Activated T-cell treated with anti-CD3 and anti-CD28 coated beads for 48 hours (primary cell): ENCODE measurements around the gene ADAP2.
"Not testable (repeated sequence)": the region's sequence is repeated elsewhere in the genome, so short reads cannot be mapped to it uniquely, and the experiment has no call there.

ENCODE experiments used
- DNase-seq: peaks from one replicate; pipeline ENCODE4 v3.0.0-alpha.2; 2020; ENCODE audit warnings: low read depth

The ADAP2 gene

GRCh38 chr17:30969989-30970830 lies 48.5 kb downstream of the ADAP2 start:
- DNase-seq: no peak

GRCh38 chr17:30970831-30971567 lies 49.3 kb downstream of the ADAP2 start, which contains the start of gene RNF135:
TSS of gene RNF135 (plus strand) at chr17:30971039. CDS start at chr17:30971074, 35 bp downstream.
- DNase-seq: peak; percentile 58

GRCh38 chr17:30975042-30975820 lies 53.5 kb downstream of the ADAP2 start:
- no peak for DNase-seq

GRCh38 chr17:30979919-30980318 lies 58.2 kb downstream of the ADAP2 start:
- not testable (repeated sequence) for DNase-seq

- no peak for DNase-seq
Measured at GRCh38 chr17:30981531-30982519, 60.1 kb downstream of the ADAP2 start.

GRCh38 chr17:30982855-30983254 lies 61.1 kb downstream of the ADAP2 start:
- DNase-seq: no peak

GRCh38 chr17:30990458-30990857 lies 68.7 kb downstream of the ADAP2 start:
- DNase-seq: no peak

- no peak for DNase-seq
Measured at GRCh38 chr17:30992551-30992950, 70.8 kb downstream of the ADAP2 start.

GRCh38 chr17:30995347-30995746 lies 73.6 kb downstream of the ADAP2 start:
- no peak for DNase-seq

GRCh38 chr17:30996486-30996885 lies 74.7 kb downstream of the ADAP2 start:
- DNase-seq: no peak

GRCh38 chr17:30997270-30997669 lies 75.5 kb downstream of the ADAP2 start:
- no peak for DNase-seq

GRCh38 chr17:30997842-30998241 lies 76.1 kb downstream of the ADAP2 start:
- DNase-seq: no peak

- no peak for DNase-seq
Measured at GRCh38 chr17:31002047-31002446, 80.3 kb downstream of the ADAP2 start.

- no peak for DNase-seq
Measured at GRCh38 chr17:31003225-31003866, 81.6 kb downstream of the ADAP2 start.

GRCh38 chr17:31004160-31004559 lies 82.4 kb downstream of the ADAP2 start:
- no peak for DNase-seq

- no peak for DNase-seq
Measured at GRCh38 chr17:31007695-31008373, 86.1 kb downstream of the ADAP2 start.

- DNase-seq: peak; percentile 38
Measured at GRCh38 chr17:31008374-31009041, 86.8 kb downstream of the ADAP2 start.
